ENCODE results near the gene RFX1.
"Not testable (repeated sequence)": the region's sequence is repeated elsewhere in the genome, so short reads cannot be mapped to it uniquely, and the experiment has no call there.

The RFX1 gene

DNA sequence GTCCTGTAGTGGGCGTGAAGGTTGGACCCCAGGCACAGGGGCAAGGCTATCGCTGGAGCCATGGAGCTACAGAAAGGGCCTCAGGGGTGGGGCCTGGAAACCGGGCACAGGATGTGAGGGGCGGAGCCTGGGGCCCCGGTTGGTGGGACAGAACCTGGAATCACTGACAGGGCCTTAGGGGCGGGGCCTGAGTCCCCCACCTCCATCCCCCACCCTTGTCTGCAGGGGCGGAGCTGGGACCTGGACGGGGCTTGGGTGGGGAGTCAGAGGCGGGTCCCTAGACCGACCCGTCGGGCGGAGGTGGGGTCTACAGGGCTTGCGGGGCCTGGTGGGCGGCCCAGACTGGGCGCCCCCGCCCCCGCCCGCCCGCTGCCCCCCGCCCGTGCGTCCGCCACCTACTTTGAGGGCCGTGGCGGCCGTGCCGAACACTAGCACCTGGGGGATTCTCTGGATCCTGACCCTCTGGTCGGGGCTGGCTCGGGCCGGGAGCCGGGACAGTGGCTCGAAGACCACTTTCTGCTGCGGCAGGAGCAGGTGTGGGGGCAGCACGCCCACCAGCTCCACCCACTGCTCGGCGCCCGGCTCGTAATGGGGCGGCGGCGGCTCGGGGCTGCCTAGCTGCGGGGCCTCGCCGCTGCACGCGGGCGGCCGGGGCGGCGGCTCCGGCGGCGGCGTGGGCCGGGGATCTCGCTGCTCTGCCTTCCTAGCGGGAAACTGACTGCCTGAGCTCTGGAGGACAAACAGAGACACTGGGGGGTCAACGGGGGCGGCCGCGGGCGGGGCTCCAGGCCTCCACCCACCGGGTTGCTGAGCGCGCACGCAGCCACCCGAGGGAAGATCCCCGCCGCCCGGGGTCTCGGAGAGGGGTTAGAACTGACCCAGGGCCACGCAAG, 27.5 kb downstream of the RFX1 start:
- DNase-seq = no peak

DNA sequence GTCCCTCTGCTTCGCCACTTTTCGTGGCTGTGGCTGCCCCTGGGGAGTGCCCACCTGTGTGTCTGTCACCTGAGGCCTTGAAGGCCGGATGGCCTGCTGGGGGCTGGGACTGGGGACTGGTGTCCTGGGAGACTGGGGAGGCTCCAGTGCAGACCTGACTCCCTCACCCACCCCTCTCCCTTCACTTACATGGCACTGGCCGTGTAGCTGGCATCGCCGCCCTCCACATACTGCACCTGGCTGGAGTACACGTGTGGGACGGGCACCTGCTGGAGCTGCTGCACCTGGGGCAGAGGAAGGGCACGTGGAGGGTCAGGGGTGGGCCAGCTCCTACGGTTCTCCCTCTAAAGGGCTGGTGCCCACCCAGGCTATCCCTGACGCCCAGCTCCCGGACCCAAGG, 28.3 kb downstream of the RFX1 start:
- no peak for DNase-seq

DNA sequence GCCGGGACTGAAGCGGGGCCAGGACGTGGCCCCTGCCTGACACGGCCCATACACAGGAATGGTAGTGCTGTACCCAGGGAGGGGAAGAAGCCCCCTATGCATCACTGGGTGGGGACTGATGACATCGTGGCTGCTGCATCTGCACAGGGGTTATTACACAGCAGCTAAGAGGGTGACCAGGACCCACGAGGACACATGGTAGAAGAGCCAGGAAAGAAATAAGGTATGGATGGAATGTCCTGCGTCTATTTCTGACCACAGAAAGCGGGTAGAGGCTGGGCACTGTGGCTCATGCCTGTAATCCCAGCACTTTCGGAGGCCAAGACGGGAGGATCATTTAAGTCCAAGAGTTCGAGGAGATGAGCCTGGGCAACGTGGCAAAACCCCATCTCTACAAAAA, 29.7 kb downstream of the RFX1 start:
- no peak for DNase-seq

DNA sequence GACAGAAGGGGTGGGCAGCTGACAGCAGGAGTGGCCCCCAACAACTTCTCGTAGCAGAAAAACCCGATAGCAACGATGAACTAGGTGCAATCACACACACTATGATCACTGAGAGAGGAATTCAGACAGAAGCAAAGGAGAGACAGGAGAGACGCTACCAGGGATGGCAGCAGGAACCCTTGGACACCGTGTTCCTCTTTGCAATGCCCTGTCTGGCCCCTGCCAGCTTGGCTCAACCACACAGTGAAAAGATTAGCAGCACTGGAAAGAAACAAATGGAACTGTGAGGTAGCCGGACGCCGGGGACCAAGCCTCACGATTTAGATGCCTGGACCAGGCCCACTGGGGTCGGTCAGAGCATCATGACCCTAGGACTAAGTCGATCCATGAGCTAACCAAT, 30.2 kb downstream of the RFX1 start:
- DNase-seq = no peak

DNA sequence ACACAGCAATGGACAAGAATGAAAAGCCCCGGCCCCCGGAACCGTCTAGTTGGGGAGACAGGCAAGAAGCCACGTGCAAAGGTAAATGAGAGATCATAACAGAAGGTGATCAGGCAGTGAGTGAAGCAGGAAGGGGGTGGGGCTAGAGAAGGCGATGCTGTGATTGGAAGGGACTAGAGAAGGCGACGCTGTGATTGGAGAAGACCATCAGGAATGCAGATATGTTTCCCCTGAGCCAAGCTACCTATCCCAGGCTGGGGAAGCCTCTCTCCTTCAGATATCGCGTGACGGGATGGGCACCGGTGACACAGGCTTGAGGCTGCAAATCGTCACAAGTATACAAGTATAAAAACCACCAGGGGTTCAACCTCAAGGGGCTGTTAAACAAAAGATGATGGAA, 32.0 kb downstream of the RFX1 start:
- no peak for DNase-seq

DNA sequence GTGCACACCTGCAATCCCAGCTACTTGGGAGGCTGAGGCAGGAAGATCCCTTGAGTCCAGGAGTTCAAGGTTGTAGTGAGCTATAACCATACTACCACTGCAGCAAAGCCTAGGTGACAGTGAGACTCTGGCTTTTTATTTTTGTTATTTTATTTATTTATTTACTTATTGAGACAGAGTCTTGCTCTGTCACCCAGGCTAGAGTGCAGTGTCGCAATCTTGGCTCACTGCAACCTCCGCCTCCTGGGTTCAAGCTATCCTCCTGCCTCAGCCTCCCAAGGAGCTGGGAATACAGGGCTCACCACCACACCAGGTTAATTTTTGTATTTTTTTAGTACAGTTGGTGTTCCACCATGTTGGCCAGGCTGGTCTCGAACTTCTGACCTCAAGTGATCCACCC, 32.6 kb downstream of the RFX1 start:
- not testable (repeated sequence) for DNase-seq

DNA sequence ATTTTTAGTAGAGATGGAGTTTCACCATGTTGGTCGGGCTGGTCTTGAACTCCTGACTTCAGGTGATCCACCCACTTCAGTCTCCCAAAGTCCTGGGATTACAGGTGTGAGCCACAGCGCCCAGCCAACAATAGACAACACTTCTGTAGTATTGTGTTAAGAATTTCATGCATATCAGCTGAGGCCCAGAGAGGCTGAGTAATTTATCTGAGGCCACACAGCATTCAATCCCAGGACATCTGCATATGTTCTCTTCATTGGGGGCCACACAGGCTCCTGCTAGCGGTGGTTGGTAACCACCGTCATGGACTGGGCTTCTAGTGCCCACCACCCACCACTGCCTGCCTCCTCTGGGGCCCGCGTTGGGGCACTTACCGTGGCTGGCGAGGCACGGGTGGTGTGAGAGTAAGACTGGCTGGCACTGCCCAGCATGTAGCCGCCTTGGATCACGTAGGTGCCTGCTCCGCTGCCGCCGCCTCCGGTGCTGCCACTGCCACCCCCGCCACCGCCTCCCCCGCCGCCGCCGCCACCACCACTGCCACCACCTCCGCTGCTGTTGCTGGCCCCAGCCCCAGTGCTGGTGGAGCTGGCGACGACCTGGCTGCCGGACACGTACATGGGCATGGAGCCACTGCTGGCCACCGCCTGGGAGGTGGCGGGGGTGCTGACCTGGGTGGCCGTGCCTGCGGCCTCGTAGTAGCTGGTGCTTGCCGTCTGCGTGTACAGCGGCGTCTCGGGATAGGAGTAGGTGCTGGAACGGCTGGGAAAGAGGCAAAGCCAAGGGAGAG, 33.6 kb downstream of the RFX1 start:
- DNase-seq = no peak

DNA sequence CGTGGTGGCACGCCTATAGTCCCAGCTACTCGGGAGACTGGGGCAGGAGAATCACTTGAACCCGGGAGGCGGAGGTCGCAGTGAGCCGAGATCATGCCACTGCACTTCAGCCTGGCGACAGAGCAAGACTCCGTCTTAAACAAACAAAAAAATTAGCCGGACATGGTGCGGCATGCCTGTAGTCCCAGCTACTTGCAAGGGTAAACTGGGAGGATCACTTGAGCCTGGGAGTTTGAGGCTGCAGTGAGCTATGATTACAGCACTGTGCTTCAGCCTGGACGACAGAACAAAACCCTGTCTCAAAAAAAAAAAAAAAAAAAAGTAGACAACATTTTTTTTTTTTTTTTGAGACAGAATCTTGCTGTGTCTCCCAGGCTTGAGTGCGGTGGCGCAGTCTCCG, 34.3 kb downstream of the RFX1 start:
- DNase-seq = not testable (repeated sequence)

DNA sequence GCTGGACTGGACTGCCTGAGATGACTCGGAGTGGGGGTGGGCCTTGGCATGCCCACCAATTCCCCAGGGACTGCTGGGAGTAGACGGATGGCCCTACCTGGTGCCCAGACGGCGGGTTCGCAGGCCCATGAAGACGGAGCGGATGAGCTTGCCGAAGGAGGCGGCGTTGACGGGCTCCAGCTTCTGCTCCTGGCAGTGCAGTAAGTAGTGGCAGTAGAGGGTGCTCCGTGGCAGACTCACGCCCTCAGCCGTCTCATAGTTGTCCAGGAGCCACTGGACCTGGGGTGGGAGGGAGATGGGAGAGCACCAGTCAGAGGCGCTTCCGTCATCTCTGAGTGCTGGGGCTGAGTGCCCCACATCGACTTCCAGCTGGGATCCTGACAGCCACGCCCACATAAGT, 36.2 kb downstream of the RFX1 start:
- DNase-seq = no peak

DNA sequence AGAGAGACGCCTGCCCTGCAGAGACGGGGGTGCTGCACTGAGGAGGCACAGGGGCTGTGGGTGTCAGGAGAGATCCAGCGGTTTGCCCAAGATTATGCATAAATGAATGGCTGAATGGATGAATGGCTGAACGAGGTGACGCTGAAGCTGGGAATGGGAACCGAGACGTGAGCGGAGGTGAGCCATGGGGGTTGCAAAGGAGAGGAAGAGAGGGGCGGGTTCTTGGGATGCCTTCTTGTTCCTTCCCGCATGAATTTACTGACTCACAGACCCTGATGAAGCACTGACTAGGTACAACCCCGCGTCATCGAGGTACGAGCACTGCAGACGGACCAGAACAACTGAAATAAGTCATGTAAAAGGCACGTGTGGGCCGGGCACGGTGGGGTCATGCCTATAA, 37.1 kb downstream of the RFX1 start:
- DNase-seq = no peak

DNA sequence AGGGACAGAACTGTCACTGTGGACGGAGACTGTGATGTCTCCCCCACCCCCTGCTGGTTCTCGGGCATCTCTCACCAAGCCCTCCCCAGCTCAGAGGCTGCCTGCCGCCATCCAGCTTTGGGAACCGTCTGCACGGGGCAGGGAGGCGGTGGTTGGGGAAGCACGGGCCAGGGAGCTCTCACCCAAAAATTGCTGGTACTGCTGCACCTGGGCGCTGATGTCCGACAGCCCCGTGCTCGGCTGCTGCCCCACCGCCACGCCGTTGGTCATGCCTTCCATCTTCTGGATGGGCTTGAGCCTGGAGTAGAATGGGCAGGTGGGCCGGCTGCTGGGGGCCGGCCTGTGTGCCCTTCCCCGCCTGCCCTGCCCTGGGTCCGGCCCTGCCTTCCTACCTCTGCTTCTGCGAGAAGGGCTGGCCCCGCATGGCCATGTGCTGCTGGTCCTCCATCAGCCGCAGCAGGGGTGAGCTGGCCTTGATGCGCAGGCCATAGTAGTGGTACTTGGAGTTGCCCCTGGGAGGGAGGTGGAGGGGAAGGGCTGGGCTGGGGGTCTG, 37.7 kb downstream of the RFX1 start:
- DNase-seq = no peak

DNA sequence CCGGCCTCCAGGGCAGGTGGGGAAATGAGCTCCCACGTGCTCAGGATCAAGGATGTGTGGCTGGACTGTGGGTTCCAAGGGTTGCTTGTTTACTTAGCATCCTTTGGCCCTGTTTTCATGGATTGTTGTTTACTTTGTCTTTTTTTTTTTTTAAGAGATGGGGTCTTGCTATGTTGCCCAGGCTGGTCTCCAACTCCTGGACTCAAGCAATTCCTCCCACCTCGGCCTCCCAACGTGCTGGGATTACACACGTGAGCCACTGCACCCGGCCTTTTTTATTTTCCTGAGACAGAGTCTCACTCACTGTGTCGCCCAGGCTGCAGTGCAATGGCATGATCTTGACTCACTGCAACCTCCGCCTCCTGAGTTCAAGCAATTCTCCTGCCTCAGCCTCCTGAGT, 38.9 kb downstream of the RFX1 start:
- not testable (repeated sequence) for DNase-seq

DNA sequence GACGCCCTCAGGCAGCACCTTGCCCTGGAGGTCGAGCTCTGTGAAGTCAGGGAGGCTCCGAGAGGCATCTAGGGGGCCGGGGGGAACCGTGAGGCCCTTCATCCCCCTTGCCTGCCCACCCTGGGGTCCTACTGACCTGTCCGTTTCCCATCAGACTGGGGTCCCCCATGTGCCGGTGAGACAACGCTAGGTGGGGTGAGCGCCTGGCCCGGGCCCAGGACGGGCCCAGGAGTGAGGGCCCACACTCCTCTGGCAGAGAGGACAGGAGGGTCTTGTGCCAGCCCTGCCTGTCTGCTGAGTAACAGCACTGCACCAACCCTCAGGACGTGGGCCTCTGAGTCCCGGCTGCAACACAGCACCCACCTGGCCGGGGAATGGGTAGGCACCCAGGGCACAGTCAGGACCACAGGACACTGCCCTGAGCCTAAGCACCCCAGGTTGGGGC, 39.4 kb downstream of the RFX1 start:
- no peak for DNase-seq

DNA sequence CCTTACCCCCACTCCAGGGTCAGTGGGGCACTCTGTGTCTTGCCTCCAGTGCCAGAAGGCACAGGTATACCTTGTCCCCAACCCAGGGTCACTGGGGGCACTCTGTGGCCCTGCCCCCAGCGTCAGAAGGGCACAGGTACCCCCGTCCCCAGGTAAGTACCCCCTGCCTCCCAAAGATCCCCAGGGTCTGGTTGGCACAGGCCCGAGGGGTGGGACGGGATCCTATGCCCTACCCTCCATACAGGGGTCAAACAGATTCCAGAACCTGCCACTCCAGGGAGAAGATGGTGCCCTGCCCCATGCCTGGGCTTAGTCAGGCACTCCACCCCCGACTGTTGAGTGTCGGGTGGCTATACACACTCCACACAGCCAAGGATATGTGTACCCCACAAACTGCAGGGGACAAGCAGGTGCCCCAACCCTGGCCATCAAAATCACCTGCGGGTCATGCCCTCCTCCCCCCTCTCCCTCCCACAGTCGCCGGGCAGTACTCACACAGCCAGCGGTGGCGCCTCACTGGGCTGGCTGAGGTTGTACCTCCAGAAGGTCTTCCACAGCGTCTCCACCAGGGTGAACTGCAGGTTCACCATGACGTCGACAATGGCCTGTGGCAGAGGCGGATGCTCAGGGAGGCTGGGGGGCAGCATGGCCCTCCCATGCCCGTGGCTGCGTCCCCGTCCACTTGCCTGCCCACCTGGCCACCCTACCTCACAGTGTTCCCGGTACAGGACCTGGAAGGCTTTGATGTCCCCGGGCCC, 40.0 kb downstream of the RFX1 start:
- no peak for DNase-seq

DNA sequence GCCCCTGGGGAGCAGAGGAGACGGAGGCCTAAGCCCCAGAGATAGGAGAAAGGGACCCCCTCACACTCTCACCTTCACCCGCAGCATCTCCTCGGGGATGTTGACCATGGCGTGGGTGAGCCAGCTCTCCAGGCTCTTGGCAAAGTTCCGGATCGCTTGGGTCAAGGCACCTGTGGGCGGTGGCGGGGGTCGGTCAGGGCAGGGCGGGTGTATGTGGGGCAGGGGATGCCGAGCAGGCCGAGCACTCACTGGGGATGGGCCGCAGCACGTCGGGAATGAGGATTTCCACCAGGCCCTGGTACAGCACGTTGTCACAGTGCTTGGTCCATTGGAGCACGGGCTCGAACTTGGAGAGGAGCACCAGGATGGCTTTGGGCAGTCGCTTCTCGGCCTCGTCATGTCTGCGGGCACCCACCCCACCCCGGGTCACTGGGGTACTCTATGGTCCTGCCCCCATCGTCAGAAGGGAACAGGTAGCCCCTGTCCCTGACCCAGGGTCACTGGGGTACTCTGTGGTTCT, 40.7 kb downstream of the RFX1 start:
- DNase-seq = no peak

DNA sequence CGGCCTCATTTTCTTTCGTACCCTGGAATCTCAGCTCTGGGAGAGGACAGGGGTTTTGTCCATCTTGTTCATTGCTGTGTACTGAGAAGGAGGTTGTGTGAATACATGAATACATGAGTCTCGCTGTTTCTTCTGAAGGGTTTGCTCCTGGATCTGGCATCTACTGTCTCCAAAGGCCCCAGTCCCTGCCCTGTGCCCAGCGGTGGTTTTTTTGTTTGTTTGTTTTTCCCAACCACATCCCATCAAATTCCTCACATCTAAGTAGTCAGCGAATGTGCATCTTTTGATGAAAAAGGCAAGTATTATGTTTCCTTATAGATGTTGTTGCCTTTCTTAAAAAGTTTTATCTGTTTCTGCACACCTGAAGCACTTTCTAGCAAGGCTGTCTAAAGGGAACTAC, 41.3 kb downstream of the RFX1 start:
- DNase-seq = no peak

DNA sequence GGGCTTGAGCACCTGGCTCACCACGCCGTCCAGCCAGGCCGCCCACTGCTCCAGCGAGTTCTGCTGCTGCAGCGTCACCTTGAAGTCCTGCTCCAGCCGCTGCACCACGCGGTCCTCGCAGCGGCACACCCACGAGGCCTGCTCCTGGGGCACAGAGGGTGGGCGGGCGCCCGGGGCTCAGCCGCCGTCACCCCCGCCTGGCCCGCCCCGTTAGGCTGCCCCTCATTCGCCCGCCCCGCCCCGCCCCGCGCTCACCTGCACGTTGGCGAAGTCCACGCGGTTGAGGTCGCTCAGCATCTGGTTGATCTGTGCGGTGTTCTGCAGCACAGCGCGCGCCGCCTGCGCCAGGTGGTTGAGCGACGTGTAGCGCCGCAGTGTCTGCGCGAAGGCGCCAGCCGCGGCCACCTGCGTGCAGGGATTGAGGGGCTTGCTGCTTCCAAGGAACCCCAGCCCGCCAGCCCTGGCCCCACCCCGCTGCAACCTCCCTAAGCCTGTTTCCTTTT, 42.5 kb downstream of the RFX1 start:
- DNase-seq = no peak

DNA sequence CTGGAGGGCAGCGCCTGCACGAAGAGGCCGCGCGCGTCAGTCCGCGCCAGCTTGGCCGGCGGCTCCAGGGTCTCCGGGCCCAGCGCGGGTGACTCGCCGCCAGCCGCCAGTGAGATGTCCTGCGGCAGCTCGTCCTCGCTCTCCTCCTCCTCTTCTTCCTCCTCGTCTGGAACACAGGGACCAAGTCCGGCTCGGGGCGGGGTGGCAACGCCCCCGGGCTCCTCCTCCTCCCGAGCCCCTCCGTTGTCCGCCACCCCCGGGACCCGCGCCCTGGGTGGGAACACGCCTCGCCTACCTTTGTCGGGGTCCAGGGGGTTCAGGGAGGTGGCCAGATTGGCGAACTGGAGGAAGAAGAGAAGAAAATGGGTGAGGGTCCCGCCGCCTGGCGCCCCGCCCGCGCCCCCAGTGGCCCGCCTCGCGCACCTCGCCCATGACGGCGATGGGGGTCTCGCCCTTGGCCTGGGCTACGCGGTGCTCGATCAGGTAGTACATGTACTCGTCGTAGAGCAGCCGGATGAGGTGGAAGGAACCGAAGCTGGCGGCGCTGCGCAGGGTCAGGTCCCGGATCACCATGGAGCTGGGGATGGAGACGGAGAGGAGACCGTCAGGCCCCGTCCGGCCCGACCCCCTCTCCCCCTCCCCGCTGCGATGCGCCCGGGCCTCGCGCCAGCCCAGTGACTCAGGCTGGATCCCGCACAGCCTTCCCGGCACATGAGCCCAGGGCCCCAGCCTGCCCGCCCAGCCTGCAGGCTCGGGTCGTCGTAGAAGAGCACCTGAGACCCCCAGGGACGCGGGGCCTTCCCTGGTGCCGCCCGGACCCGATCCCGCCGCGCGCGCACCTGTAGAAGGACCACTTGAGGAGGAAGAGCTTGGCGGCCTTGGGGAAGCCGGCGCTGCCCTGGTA, 43.2 kb downstream of the RFX1 start:
- no peak for DNase-seq

DNA sequence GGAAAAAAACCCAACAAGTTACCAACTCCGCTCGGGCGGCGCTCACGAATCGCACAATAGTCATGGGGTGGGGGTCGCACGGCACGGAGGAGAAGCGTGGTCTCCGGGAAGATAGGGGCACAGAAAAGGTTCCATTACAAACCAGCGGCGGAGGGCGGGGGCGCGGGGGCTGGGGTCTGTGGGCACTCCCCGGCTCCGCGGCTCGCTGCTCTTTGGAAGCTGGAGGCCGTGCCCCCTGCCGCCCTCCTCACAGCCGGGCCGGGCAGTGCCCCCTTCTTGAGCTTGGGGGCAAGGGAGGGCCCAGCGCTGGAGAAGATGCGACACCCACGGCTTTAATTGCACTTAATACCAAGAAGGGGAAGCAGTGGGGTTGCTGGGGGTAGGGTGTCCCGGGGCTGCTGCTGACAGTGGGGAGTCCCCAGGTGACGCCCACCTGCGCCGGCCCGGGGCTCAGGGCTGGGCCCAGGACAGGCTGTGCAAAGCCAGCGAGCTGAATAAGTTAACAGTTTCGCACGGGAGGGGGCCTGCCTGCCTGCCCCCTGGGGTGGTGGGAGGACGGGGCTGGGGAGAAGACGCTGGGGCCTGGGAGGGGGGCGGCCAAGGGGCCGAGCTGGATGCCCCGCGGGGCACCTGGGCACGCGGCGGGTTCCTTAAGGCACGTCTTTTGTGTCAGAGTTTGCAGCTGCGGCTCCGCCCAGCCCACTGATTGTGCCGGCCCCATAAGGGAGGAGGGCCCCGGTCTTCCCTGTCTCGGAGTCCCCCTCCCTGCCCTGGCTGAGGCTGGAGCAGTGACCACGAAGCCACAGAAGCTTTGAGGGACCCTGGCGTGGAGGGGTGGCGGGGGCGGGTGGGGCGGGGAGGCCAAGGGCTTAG, 44.1 kb downstream of the RFX1 start:
- no peak for DNase-seq

All from NCI-H524 treated with DMSO at 0.1 percent for 48 hours (cell line).